GM21737 (cell line): ENCODE data around the gene GPR132.
"Not testable (repeated sequence)": the region's sequence is repeated elsewhere in the genome, so short reads cannot be mapped to it uniquely, and the experiment has no call there.

ENCODE experiments used
- ATAC-seq: cut with Tn5 transposase; IDR thresholded peaks from one replicate; pipeline ENCODE4 v1.9.1; 2021; ENCODE audit warnings: mild to moderate bottlenecking, moderate library complexity; ENCODE audit not compliant: unreplicated experiment

Gene GPR132

GRCh38 chr14:105076296-105076804 lies 11.1 kb upstream of the GPR132 start:
- ATAC-seq = no peak

- peak; percentile 66 for ATAC-seq
These were observed 10.4 kb upstream of the GPR132 start for GRCh38 chr14:105075379-105076295.

GRCh38 chr14:105074601-105075053 lies 9.4 kb upstream of the GPR132 start:
- ATAC-seq = no peak

GRCh38 chr14:105073720-105074600 lies 8.7 kb upstream of the GPR132 start:
- no peak for ATAC-seq

GRCh38 chr14:105072892-105073719 lies 7.9 kb upstream of the GPR132 start:
- ATAC-seq = no peak

GRCh38 chr14:105072381-105072861 lies 7.2 kb upstream of the GPR132 start:
- no peak for ATAC-seq

GRCh38 chr14:105071942-105072341 lies 6.7 kb upstream of the GPR132 start:
- ATAC-seq = no peak

- ATAC-seq = no peak
These were observed 6.1 kb upstream of the GPR132 start for GRCh38 chr14:105071326-105071725.

- no peak for ATAC-seq
These were observed 5.5 kb upstream of the GPR132 start for GRCh38 chr14:105070760-105071137.

- peak; percentile 34 for ATAC-seq
These were observed 4.9 kb upstream of the GPR132 start for GRCh38 chr14:105069871-105070759.

- ATAC-seq = no peak
These were observed 4.3 kb upstream of the GPR132 start for GRCh38 chr14:105069522-105069870.

GRCh38 chr14:105068818-105069217 lies 3.6 kb upstream of the GPR132 start:
- ATAC-seq = no peak

GRCh38 chr14:105067969-105068301 lies 2.7 kb upstream of the GPR132 start:
- no peak for ATAC-seq

GRCh38 chr14:105067140-105067968 lies 2.1 kb upstream of the GPR132 start:
- ATAC-seq = no peak

GRCh38 chr14:105066240-105067071 lies 1.2 kb upstream of the GPR132 start:
- no peak for ATAC-seq

- ATAC-seq = no peak
These were observed 498 bp downstream of the GPR132 start for GRCh38 chr14:105064721-105065143.

- ATAC-seq = no peak
These were observed 1.2 kb downstream of the GPR132 start for GRCh38 chr14:105064001-105064400.

- not testable (repeated sequence) for ATAC-seq
These were observed 1.7 kb downstream of the GPR132 start for GRCh38 chr14:105063506-105063905.
